H54 (cell line): ENCODE results near the gene NEDD4L.
A peak's percentile ranks its signal among the peaks of the same experiment; 100 is the strongest.
"Not testable (repeated sequence)": the region's sequence is repeated elsewhere in the genome, so short reads cannot be mapped to it uniquely, and the experiment has no call there.

Experiments
- DNase-seq: peaks from one replicate; pipeline ENCODE4 v3.0.0; 2011; ENCODE audit warnings: low spot score, mixed read lengths; ENCODE audit not compliant: insufficient read length
- FAIRE-seq: peaks from 3 replicates; lab custom pipeline; 2011; peaks lifted over from hg19 to GRCh38; lab: Jason Lieb, UNC
- POLR2A ChIP-seq: IDR thresholded peaks from 2 replicates; pipeline ENCODE4 v1.6.1; 2011; ENCODE audit warnings: low read depth, mild to moderate bottlenecking, low read length

Gene NEDD4L

DNA sequence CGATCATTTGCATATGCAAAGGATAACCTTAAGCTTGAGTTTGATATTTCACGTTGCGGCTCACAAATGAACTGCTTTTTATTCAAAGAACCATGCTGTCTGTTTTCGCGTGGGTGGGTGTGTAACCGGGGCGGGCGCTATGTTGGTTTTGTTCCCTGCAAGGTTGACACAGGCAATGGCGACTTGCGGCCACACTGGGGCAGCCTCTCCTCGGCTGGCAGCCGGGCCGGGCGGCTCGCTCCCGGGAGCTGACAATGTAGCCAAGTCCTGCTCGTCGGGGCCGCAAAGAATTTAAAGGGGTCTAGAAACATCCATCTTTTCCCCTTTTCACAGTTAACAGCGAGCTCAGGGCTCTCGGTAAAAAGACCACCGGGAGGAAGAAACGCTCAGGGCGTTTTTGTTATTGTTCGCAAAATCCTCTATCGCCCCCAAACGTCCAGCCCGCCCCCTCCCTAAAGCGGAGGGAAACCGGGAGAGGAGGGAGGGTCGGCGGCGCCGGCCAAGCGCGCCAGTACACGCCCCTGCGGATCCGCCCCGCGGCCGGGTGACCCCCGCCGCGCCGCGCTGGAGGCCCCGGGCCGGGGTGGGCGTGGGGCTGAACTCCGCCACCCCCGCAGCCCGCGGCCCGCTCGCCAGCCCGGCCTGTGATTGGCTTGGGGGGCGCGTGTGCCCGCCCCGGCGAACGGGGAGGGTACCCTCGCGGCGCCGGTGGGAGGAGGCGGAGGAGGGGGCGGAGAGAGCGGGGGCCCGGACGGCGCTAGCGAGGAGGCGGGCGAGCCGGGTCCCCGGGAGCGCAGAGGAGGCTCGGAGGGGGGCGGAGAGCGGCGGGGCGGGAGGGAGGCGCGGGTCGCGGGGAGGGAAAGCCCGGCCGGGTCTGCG, at the start of gene NEDD4L:
Gene NEDD4L (plus strand): TSS at position 736 of the 879 bp plus-strand sequence. CDS start 435 bp downstream, outside the sequence.
- DNase-seq (peak; percentile 52), FAIRE-seq (no peak)
- TF ChIP-seq POLR2A = no peak

DNA sequence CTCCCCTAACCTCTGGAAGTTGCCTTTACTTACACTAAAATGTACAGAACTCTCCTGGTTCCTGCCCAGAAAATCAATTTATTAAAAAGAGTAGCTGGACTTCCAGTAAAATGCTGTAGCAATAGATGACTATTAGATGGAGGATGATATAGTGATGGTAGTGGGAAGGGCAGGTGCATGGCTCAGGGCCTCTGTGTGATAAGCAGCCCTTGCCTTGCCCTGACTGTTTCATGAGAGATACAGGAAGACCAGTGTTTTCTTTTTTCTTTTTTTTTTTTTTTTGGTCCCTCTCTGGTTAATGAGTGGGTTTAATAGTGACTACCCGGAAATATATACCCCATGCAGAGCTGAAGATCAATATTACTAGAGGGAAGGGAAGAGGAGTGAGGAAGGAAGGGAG, 48.7 kb upstream of the NEDD4L start:
- TF ChIP-seq POLR2A = no peak
- FAIRE-seq = no peak
- no peak for DNase-seq

DNA sequence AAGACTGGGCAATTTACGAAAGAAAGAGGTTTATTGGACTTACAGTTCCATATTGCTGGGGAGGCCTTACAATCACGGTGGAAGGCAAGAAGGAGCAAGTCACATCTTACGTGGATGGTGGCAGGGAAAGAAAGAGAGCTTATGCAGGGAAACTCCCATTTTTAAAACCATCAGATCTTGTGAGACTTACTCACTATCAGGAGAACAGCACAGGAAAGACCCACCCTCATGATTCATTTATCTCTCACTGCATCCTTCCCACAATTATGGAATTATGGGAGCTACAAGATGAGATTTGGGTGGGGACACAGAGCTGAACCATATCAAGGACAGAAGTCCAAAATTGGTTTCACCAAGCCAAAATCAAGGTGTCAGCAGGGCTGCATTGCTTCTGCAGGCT, 47.1 kb upstream of the NEDD4L start:
- not testable (repeated sequence) for FAIRE-seq, DNase-seq

DNA sequence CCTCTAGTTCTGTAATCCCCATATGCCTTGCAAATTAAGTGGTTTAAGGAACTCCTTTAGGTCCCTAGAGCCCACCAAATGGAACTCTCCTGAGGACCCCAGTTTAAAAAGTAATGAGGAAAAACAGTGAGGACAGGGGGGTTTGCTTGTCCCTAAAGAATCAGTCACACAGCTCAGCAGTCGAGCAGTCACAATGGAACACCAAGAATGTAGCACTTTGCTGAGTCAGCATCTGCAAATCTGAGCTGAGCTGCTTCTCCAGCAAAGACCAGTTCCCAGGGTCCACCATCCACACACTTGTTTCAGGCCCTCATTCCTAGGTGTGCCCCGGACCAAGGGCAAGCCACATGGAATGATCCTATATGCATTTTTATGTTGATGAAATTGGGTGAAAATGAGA, 46.2 kb upstream of the NEDD4L start:
- no peak for DNase-seq
- TF ChIP-seq POLR2A = no peak
- FAIRE-seq = no peak

DNA sequence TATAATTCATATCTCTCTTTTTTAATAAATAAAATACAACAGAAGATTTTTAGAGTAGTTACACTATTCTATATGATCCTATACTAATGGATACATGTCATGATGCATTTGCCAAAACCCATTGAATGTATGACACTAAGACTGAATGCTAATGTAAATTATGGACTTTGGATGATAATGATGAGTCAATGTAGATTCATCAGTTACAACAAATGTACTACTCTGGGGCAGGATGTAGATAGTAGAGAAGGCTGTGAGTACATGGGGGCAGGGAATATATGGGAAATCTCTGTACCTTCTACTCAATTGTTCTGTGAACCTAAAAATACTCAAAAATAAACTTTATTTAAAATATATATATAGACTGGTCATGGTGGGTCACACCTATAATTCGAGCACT, 45.6 kb upstream of the NEDD4L start:
- FAIRE-seq (no peak), DNase-seq (no peak)
- TF ChIP-seq POLR2A = no peak

DNA sequence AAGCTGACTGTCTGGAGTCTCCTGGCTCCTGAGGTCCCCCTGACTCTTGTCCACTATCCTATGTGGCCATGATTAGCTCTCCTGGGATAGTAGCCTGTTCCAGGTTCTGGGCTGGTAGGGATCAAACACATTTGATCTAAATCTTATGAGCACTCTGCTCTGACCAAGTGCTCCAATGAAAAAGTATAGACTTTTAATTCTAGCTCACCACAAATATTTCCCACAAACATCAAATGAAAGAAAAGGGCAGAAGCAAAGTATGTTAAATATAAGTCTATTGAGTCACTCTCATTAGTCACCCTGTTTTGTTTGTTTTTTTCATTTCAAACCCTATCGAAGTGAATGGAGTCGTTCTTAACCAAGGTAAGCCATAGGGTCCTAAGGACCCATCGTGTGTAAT, 39.7 kb upstream of the NEDD4L start:
- FAIRE-seq = peak; percentile 57
- TF ChIP-seq POLR2A = no peak
- DNase-seq = peak; percentile 9

DNA sequence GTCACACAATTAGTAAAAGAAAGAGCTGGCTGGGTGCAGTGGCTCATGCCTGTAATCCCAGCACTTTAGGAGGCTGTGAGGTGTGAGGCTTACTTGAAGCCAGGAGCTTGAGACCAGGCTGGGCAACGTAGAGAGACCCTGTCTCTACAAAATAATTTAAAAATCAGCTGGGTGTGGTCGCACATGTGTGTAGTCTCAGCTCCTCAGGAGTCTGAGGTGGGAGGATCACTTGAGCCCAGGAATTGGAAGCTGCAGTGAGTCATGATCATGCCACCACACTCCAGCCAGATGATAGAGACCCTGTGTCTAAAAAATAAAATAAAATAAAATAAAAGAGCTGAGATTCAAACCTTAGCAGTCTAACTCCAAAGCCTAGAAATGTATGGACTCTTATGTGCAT, 39.0 kb upstream of the NEDD4L start:
- TF ChIP-seq POLR2A = no peak
- FAIRE-seq = no peak
- DNase-seq = no peak

DNA sequence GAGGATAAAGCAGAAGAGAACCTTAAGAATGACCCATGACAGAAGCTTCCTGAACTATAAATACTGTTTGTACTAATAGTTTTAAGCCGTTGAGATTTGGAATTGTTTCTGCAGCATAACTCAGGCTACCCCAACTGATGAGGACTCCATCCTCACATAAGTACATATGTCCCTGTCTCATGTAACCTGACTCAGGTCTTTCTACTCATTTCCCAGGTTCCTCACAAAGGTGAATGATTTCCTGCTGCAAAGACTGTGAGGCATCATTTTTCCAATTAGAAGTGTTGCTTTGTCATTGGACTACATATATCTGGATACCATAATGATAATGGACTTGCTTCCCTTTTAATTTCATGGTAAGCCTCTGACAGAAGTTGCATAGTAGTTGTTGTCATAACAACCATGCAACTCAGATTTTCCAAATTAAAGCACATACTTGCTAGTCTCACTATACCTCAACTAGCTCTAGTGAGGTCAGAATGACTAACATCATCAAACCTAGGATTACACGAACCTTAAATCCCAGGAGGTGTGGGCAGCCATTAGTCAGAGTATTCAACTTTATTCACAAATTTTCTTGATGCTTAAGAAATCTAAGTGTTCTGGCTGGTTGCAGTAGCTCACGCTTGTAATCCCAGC, 38.0 kb upstream of the NEDD4L start:
- no peak for TF ChIP-seq POLR2A
- no peak for DNase-seq
- no peak for FAIRE-seq

DNA sequence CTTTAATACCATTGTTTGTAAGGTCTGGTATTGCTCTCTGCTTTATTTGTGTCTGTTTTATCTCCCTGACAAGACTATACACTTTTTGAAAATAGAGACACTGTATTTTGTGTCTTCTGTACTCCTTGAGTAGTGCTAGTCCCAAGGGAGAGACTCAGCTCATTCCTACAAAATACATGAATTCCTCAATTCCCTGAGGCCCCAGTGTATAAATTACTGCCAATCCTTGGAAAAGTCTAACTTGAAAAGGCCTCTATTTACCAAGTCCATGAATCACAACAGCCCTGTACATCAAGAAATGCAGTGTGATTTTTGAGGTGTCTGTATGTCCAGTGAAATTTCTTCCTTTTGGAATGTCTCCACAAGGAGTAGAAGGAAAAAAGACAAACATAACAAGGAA, 34.9 kb upstream of the NEDD4L start:
- no peak for TF ChIP-seq POLR2A
- FAIRE-seq (no peak), DNase-seq (no peak)

DNA sequence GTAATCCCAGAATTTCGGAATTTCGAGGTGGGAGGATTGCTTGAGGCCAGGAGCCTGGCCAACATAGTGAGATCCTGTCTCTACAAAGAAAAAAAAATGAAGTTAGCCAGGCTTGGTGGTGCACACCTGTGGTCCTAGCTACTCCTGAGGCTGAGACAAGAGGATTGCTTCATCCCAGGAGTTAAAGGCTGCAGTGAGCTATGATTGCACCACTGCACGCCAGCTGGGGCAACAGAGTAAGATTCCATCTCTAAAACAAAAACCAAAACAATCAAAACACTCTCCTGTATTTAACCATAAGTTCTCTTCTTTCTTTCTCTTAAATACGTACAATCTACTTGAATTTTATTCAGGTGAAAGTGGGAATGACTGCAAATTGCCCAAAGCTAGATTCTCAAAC, 33.8 kb upstream of the NEDD4L start:
- TF ChIP-seq POLR2A = no peak
- FAIRE-seq = no peak
- DNase-seq = no peak

DNA sequence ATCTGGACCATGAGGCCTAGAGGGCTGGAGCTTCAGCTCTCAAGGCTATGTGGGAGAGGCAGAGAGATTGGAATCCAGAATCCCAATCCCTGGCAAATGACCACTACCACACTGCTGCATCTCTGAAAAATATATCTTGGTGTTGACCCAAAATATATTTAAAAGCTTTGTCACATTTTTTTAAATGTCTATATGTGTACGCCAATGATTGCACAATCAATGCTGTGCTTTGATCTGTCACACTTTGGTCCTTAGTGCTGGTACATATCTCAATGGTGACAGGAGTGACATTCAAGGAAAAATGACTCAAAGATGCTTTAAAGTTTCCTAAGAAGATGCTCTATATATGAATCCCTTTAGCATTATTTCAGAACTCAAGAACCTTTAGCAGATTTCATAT, 31.7 kb upstream of the NEDD4L start:
- FAIRE-seq (no peak), DNase-seq (no peak)
- no peak for TF ChIP-seq POLR2A

DNA sequence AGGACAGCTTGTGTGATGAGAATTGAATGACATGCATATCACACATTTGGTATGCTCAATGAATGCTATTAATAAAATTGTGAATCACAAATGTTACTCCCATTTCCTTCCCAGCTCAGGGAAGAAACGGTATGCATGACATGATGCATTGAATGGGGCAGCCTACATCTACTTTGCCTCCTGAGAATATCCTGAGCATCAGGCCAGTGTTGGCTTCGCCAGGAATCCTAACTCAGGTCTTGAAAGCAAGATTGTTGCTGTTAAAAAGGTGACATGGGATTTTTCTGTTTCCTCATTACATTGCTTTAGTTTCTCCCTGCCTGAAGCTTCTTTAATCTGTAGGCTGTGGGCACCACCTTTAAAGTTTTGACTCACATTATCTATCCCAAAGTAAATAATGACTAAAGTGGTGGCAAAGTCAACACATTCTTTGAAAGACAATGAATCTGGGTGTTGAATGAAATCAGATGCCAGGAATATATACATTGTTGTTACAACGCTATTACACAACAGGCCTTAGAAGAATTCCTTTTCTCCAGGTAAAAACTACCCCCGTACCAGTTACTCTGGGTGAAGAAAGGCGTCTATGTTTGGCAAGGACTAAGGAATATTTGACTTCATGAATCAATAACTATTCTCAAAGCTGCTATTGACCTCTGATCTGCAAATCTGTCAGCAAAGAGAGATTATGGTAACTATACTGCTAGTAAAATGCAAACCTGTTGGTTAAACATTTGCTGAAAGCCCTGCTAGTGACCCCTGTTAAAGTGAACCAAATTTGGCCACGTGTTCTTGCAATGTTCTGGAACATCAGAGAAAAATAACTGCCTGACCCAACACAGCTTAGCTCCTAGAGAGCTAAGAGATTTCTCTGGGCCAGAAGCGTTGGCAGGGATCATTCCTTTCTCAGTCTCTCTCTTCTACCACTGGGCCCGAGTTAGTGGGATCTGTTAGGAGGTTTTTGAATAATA, 30.5 kb upstream of the NEDD4L start:
- no peak for FAIRE-seq
- DNase-seq = no peak
- TF ChIP-seq POLR2A = no peak

DNA sequence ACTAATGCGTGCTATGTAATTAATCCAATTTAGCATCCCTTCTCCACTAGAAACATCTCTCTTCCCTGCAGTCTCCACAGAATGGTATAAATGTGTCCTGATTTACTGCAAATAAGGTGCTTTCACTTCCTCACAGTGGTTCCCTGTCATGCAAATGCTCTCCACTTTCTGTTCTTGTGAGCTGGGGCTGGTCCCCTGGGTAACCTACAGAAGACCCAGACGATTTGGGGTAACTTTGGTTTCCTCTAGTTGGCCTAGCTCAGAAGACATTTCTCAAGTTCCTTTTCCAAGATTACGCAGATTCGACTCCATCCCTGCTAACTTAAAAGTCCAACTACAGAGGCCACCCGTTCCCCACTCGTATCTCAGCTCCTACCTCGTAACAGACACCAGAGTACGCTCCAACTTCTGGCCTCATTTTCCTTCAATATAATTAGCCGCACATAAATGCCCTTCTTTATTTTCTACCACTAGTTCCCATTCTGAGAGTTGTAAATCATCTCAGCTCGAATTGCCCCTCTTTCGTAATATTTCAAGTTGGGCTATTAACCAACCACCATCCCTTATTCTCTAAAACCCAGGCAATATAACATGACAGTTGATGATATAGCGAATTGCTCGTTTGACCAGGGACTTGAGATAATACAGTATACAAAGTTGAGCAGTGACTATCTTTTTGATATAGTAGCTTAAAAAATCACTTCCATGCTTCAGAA, 28.8 kb upstream of the NEDD4L start:
- FAIRE-seq (no peak), DNase-seq (no peak)
- TF ChIP-seq POLR2A = no peak
